Astrocyte of the spinal cord (primary cell): ENCODE data around the gene MYOG.

Experiments
- DNase-seq: peaks from one replicate; pipeline ENCODE4 v3.0.0; 2011; ENCODE audit warnings: low read depth, low spot score
- H3K4me3 ChIP-seq: 2 replicates; pipeline ENCODE4 v1.5.1; 2011; ENCODE audit warnings: low read depth, mild to moderate bottlenecking, low read length, moderate library complexity
- CTCF ChIP-seq: IDR thresholded peaks from 2 replicates; pipeline ENCODE4 v1.5.1; 2012; ENCODE audit warnings: low read depth, mild to moderate bottlenecking, low read length, inconsistent platforms
- in situ Hi-C: cut with HindIII; loops from 2 replicates; pipeline ENCODE4 v1.10.0; 2017; ENCODE audit warnings: low sequenced_read_pairs

MYOG gene

GRCh38 chr1:203050826-203051225 lies 35.0 kb downstream of the MYOG start:
- TF ChIP-seq CTCF = no peak
- DNase-seq = no peak
- H3K4me3 ChIP-seq = no peak overlapping the region
- in situ Hi-C loops = no loop called here

DNA sequence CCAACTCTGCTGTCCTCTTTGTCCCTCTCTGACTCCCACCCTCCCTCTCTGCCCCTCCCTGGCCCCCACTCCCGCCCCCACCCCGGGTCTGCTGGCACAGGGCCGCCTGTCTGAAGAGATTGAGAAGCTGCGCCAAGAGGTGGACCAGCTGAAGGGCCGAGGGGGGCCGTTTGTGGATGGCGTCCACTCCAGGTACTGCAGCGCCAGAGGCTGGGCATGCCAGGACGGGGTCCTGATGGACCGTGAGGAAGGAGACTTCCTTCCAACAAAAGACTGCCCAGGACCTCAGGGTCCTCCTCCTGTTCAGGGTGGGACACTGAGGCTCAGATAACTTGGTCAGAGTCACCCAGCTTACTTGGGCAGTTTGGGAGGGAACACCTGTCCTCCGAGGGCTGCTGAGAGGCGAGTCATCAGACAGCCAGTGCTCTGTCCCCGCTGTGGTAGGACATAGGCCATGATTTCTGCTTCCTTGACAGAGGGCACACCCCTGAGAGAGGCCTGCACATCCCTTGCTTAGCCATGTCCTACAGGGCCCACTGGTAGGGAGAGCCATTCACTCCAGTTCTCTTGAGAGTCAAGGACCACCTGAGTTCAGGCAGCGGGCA lies 36.1 kb downstream of the MYOG start:
- no peak for TF ChIP-seq CTCF
- DNase-seq = no peak
- no peak overlapping the region for H3K4me3 ChIP-seq
- in situ Hi-C loops = no loop called here

- no peak overlapping the region for H3K4me3 ChIP-seq
- DNase-seq = no peak
- in situ Hi-C loops = no loop called here
- TF ChIP-seq CTCF = no peak
Measured at GRCh38 chr1:203049077-203049476, 36.7 kb downstream of the MYOG start.

DNA sequence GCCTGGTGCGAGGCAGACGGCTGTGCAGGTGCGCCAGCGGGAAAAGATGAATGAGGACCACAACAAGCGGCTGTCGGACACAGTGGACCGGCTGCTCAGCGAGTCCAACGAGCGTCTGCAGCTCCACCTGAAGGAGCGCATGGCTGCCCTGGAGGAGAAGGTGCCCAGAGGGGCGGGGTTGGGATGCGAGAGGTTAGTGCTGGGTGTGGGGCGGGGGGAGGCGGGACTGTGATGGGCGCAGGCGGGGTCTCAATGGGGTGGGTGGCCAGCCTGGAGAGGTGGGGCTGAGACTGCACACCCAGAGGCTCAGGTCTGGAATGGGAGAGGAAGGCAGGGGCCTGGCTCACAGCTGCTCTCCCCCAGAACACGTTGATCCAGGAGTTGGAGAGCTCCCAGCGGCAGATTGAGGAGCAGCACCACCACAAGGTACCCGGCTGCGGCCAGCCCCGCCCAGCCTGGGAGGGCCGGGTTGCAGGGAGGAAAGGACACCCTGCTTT lies 37.2 kb downstream of the MYOG start:
- no peak for DNase-seq
- TF ChIP-seq CTCF = no peak
- in situ Hi-C loops = no loop called here

GRCh38 chr1:203048086-203048485 lies 37.7 kb downstream of the MYOG start:
- in situ Hi-C loops = no loop called here
- no peak overlapping the region for H3K4me3 ChIP-seq
- no peak for TF ChIP-seq CTCF
- no peak for DNase-seq

More for the DNA sequence above, 37.2 kb downstream of the MYOG start:
- no peak overlapping the region for H3K4me3 ChIP-seq

GRCh38 chr1:203046984-203047630 lies 38.7 kb downstream of the MYOG start:
- no peak for TF ChIP-seq CTCF
- DNase-seq = peak; percentile 59
- no peak overlapping the region for H3K4me3 ChIP-seq
- in situ Hi-C loops = no loop called here
